Myocyte (in vitro differentiated cells): ENCODE measurements around the gene CRYBA4. TPM values are rescaled to one million over a fixed set of nuclear protein-coding genes. Genes with fewer than 3 reads are reported as not detected.
A peak's percentile ranks its signal among the peaks of the same experiment; 100 is the strongest.

Source experiments
- DNase-seq: peaks from one replicate; pipeline ENCODE4 v3.0.0-alpha.2; 2012; ENCODE audit warnings: low read depth
- total RNA-seq: library from RNA; depleted of rRNA; stranded (reverse); fragments of >200 nt; gene quantifications from 2 replicates; pipeline ENCODE4 v1.2.3, GENCODE V29; 2014

CRYBA4 gene
- total RNA-seq, 1 donor from 2014 or later, result not detected

- no peak for DNase-seq
Measured at GRCh38 chr22:26623984-26624383, 2.2 kb downstream of the CRYBA4 start.

DNA sequence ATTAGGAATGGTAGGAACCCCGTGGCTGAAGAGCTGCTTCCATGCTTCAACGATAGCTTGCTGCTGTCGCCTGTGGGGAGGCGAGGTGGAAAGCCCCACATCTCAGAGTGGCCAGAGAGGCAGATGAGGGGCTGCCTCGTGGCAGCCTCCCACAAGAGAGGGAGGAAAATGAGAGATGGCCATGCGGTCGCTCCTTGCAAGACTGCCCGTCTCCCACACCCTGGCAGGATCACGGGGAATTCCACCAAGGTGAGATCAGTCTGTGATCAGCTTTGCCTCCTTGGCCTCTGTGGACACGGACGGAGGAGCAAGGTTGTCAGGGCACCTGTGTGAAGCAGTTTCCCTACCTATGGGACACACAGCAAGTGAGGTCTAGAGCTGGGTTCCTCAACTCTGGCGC lies 3.0 kb downstream of the CRYBA4 start:
- DNase-seq, result no peak

GRCh38 chr22:26629988-26630761 lies 8.4 kb downstream of the CRYBA4 start:
- DNase-seq, result no peak

- DNase-seq, result no peak
Measured at GRCh38 chr22:26631282-26631681, 9.5 kb downstream of the CRYBA4 start.

DNA sequence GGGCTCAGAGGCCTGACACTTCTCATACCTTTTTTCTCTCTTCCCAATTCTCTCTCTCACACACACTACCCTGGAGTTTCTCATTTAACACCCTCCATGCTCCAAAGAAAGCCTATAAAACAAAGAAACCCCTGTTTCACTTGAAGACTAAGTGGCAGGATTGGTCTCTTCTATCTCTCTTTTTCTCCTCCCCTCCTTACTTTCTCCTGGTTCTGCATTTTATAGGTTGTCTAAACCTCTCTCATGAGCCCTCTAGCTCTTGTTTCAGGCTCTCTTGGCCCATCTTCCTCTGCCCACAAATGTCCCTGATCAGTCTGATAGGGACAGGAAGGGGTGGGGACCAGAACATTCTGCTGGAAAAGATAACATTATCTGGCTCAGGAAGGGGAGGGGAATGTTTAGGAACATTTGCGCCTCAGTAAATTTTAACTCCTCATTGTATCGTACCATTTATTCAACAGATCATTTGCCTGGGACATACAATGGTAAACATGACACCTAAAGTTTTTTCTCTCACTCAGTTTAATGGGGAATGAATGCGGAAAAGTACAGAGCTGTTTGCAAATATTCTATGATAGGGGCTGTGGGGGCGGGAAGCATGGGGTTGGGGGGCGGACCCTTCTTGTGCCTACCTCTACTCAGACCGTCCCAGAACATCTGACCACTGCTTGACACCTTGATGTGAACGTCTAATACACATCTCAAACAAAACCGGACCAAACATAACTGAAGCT lies 10.8 kb downstream of the CRYBA4 start:
- DNase-seq, result no peak

GRCh38 chr22:26634189-26634588 lies 12.4 kb downstream of the CRYBA4 start:
- DNase-seq, result no peak

DNA sequence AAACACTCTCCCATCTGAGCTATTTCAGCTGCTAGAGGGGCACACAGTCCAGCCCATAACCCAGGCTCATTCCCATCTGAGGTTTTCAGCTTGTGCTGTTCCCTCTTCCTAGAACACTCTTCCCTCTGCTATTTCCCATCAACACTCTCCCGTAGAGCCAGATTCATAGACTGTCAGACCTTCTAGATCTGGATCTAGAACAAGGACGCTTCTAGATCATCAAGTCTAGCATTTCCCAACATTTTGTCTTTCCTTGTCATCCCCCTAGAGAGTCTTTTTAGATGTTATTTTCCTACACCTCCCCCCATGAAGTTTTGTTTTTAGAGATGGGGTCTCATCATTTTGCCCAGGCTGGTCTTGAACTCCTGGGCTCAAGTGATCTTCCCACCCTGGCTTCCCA lies 13.4 kb downstream of the CRYBA4 start:
- DNase-seq, result no peak

DNA sequence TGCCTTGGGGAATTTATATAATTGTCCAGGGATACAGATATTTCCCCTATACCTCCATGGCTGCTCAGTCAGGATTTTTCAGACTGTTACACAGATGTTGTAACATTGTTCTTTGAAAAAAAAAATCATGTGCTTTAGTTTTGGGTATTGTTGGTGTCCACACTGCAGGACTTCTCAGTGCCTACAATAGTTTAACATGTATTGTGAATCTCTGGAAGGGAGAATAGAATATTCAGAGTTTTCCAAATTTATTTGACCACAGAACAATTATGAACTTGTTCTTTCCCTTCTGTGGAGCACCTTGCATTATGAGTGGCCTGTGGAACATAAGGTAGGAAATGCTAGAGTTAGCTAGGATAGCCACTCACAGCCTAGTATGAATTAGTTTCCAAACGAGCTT lies 14.5 kb downstream of the CRYBA4 start:
- no peak for DNase-seq

DNA sequence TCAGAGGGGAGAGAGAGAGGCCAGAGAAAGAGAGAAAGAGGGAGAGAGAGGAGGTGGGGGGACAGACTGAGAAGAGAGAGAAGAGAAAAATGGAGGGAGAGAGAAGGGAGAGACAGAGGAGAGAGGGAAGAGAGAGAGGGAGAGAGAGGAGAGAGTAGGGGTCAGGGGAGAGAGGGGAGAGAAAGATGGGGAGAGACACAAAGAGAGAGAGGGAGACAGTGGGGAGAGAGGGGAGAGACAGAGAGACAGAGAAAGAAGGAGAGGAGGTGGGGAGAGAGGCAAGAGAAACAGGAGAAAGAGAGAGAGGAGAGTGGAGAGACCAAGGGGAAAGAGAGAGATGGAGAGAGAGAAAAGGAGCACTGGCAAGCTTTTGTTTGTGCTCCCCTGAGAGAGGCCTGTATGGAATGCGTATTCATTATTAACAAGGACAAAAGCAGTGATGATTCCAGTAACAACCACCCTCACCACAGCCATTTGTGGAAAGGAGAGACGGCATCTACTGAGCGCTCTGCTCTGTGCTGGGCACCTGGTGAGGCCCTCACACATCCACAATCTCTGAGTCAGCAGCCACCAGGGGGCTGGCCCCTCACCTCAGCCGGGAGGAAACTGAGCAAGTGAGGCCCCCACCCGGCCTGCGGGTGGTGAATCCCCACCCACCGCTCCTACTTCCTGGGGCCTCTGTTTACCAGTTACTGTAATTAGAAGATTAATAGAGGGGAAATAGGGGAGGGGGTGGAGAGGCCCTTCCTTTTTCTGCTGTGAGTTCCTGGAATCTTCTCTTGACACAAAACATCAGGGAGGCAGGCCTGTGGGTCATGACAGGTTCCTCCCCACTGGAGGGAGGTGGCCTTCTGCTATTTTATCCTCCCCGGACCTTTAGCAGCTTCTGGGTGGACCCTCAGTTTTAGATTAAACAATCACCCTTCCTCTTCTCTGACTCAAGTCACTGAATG lies 21.0 kb downstream of the CRYBA4 start:
- no peak for DNase-seq

DNA sequence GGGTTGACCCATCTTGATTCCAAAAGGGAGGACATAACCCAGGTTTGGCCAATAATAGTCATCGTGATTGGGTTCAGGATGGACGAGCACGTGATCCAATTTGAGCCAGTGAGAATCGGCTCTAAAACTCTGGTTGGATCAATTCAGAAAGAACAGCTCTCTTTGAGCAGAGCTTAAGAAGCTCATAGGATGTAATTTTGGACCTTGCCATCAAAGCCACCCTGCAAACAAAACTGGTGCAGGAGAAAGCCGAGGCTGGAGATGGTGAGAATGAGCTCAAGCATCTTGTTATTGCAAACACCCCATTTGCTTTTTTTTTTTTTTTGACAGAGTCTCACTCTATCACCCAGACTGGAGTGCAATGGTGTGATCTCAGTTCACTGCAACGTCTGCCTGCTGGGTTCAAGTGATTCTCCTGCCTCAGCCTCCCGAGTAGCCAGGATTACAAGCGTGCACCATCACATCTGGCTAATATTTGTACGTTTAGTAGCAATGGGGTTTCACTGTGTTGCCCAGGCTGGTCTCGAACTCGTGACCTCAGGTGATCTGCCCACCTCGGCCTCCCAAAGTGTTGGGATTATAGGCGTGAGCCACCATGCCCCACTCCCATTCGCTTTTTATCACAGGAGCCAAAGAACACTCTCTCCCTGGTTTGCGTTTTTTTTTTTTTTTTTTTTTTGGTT lies 21.8 kb downstream of the CRYBA4 start:
- DNase-seq, result no peak

GRCh38 chr22:26646158-26646557 lies 24.4 kb downstream of the CRYBA4 start:
- DNase-seq, result peak; percentile 4

DNA sequence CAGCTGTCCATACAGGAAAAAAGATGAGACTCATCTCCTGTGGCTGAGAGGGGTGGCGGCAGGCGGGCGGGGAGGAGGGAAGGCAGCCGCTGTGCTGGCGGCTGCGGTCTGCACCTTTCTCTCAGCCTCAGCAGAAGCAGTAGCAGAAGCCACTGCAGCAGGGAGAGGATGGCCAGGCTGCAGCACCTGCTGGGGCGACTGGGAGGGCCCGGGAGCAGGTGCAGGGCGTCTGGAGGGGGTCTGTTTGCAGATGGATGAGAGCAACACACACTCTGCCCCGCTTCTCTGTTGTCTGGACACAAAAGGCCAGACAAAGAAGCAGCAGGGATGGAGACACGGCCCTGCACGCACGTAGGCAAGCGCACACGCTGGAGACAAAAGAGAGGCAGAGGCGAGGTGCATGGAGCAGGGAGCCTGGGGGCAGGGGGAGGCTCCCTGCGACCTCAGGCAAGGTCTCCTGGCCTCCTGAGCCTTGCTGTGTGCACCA lies 26.3 kb downstream of the CRYBA4 start:
- DNase-seq, result peak; percentile 74

GRCh38 chr22:26648528-26649388 lies 27.0 kb downstream of the CRYBA4 start:
- DNase-seq, result peak; percentile 6

- DNase-seq, result no peak
Measured at GRCh38 chr22:26650722-26651421, 29.1 kb downstream of the CRYBA4 start.

GRCh38 chr22:26651815-26652214 lies 30.1 kb downstream of the CRYBA4 start:
- DNase-seq, result no peak

- peak; percentile 7 for DNase-seq
Measured at GRCh38 chr22:26656891-26657851, 35.4 kb downstream of the CRYBA4 start, which contains the start of gene MIAT. TSS of gene MIAT (plus strand) at chr22:26657588.

DNA sequence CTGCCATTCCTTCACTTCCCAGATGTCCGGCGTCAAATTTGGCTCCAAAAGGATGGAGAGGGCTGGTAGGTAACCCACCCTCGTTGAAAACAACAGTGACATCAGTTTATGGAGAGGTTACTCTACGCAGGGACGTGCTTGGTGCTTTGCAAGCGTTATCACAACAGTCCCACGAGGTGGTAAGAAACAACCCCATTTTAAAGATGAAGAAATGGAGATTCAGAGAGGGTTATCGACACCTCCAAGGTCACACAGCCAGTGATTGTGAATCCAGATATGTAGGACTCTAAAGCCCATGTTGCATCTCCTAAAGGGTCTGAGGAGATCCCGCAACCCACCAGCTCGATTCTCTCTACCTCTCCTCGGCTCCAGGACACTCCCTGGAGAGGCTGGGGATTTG lies 36.4 kb downstream of the CRYBA4 start:
- DNase-seq, result no peak
